Memory B cell (primary cell): Measurements from ENCODE around the gene INO80C.

Experiments used
- ATAC-seq: fragments of 150-1000 bp; cut with Tn5 transposase; 2 replicates; pipeline ENCODE4 v1.10.0; 2021; ENCODE audit warnings: low read depth, mild to moderate bottlenecking, moderate library complexity
- DNase-seq, 2 donors: peaks; one replicate each; pipeline ENCODE4 v3.0.0; 2022; ENCODE audit warnings: low spot score in 2 of 2
- H3K27ac Mint-ChIP-seq: one replicate; pipeline ENCODE4 v1.8.0; 2022; ENCODE audit warnings: mild to moderate bottlenecking, moderate library complexity, mixed read lengths
- H3K27me3 Mint-ChIP-seq: one replicate; pipeline ENCODE4 v1.8.0; 2022; ENCODE audit warnings: mixed read lengths
- H3K36me3 Mint-ChIP-seq: one replicate; pipeline ENCODE4 v1.8.0; 2022; ENCODE audit warnings: mild to moderate bottlenecking, mixed read lengths
- H3K4me1 Mint-ChIP-seq: one replicate; pipeline ENCODE4 v1.8.0; 2022; ENCODE audit warnings: mixed read lengths
- H3K4me3 Mint-ChIP-seq: one replicate; pipeline ENCODE4 v1.8.0; 2022; ENCODE audit warnings: mild to moderate bottlenecking, moderate library complexity, mixed read lengths
- H3K9me3 Mint-ChIP-seq: one replicate; pipeline ENCODE4 v1.8.0; 2022; ENCODE audit warnings: mixed read lengths

The INO80C gene

GRCh38 chr18:35467624-35468016, 30.1 kb downstream of the INO80C start:
- Mint-ChIP-seq H3K36me3 (peaks cover 12% of the 10 kb centered on the region), H3K9me3 (no peaks in the 10 kb centered on the region), H3K4me1 (peaks cover 5% of the 10 kb centered on the region), H3K4me3 (no peak overlapping the region), H3K27ac (no peak overlapping the region), H3K27me3 (no peaks in the 10 kb centered on the region)
- DNase-seq = no peak
- ATAC-seq = peak; percentile 91

- Mint-ChIP-seq H3K36me3 (peaks cover 9% of the 10 kb centered on the region), H3K27ac (no peak overlapping the region), H3K4me3 (no peak overlapping the region), H3K27me3 (no peaks in the 10 kb centered on the region), H3K4me1 (peaks cover 5% of the 10 kb centered on the region), H3K9me3 (no peaks in the 10 kb centered on the region)
- ATAC-seq (no peak), DNase-seq (no peak)
These were observed 30.7 kb downstream of the INO80C start for GRCh38 chr18:35466815-35467623.

- no peak overlapping the region for H3K27ac Mint-ChIP-seq
- ATAC-seq (no peak), DNase-seq (no peak)
- H3K27me3 Mint-ChIP-seq = no peaks in the 10 kb centered on the region
- H3K9me3 Mint-ChIP-seq = no peaks in the 10 kb centered on the region
- peaks cover 5% of the 10 kb centered on the region for H3K4me1 Mint-ChIP-seq
- H3K4me3 Mint-ChIP-seq = no peak overlapping the region
- H3K36me3 Mint-ChIP-seq = peaks cover 9% of the 10 kb centered on the region
These were observed 31.4 kb downstream of the INO80C start for GRCh38 chr18:35466334-35466733.

- ATAC-seq = no peak
- no peaks in the 10 kb centered on the region for H3K9me3 Mint-ChIP-seq
- no peak overlapping the region for H3K4me3 Mint-ChIP-seq
- peaks cover 5% of the 10 kb centered on the region for H3K4me1 Mint-ChIP-seq
- H3K27me3 Mint-ChIP-seq = no peaks in the 10 kb centered on the region
- peaks cover 6% of the 10 kb centered on the region for H3K36me3 Mint-ChIP-seq
- no peak for DNase-seq
- H3K27ac Mint-ChIP-seq = no peak overlapping the region
These were observed 32.4 kb downstream of the INO80C start for GRCh38 chr18:35465329-35465728.

- H3K9me3 Mint-ChIP-seq = no peaks in the 10 kb centered on the region
These were observed 32.9 kb downstream of the INO80C start for GRCh38 chr18:35464831-35465279.

GRCh38 chr18:35463827-35464226, 33.9 kb downstream of the INO80C start:
- H3K36me3 Mint-ChIP-seq = no peaks in the 10 kb centered on the region
- DNase-seq (no peak), ATAC-seq (no peak)
- no peak overlapping the region for H3K4me3 Mint-ChIP-seq
- no peaks in the 10 kb centered on the region for H3K9me3 Mint-ChIP-seq
- peaks cover 7% of the 10 kb centered on the region for H3K4me1 Mint-ChIP-seq
- no peak overlapping the region for H3K27ac Mint-ChIP-seq
- no peaks in the 10 kb centered on the region for H3K27me3 Mint-ChIP-seq

More at GRCh38 chr18:35464831-35465279, 32.9 kb downstream of the INO80C start:
- Mint-ChIP-seq H3K27ac (no peak overlapping the region), H3K27me3 (no peaks in the 10 kb centered on the region), H3K4me3 (no peak overlapping the region), H3K36me3 (peaks cover 6% of the 10 kb centered on the region), H3K4me1 (peaks cover 5% of the 10 kb centered on the region)
- DNase-seq = no peak
- ATAC-seq = no peak

- DNase-seq (no peak), ATAC-seq (no peak)
- Mint-ChIP-seq H3K27me3 (no peaks in the 10 kb centered on the region), H3K9me3 (no peaks in the 10 kb centered on the region), H3K4me1 (peaks cover 7% of the 10 kb centered on the region), H3K27ac (no peak overlapping the region), H3K36me3 (no peaks in the 10 kb centered on the region), H3K4me3 (no peak overlapping the region)
These were observed 34.7 kb downstream of the INO80C start for GRCh38 chr18:35463050-35463449.

GRCh38 chr18:35460736-35461161, 37.0 kb downstream of the INO80C start:
- ATAC-seq (no peak), DNase-seq (no peak)
- H3K27ac Mint-ChIP-seq = no peak overlapping the region
- no peaks in the 10 kb centered on the region for H3K9me3 Mint-ChIP-seq
- H3K4me1 Mint-ChIP-seq = peaks cover 4% of the 10 kb centered on the region
- no peak overlapping the region for H3K4me3 Mint-ChIP-seq
- H3K36me3 Mint-ChIP-seq = no peaks in the 10 kb centered on the region
- H3K27me3 Mint-ChIP-seq = no peaks in the 10 kb centered on the region

GRCh38 chr18:35459997-35460396, 37.8 kb downstream of the INO80C start:
- Mint-ChIP-seq H3K4me3 (no peak overlapping the region), H3K9me3 (no peaks in the 10 kb centered on the region), H3K36me3 (no peaks in the 10 kb centered on the region), H3K27ac (no peak overlapping the region), H3K4me1 (peaks cover 4% of the 10 kb centered on the region), H3K27me3 (no peaks in the 10 kb centered on the region)
- DNase-seq (no peak), ATAC-seq (no peak)

- no peak overlapping the region for H3K27ac Mint-ChIP-seq
- peaks cover 4% of the 10 kb centered on the region for H3K4me1 Mint-ChIP-seq
- no peaks in the 10 kb centered on the region for H3K9me3 Mint-ChIP-seq
- H3K36me3 Mint-ChIP-seq = no peaks in the 10 kb centered on the region
- DNase-seq (no peak), ATAC-seq (no peak)
- H3K4me3 Mint-ChIP-seq = no peak overlapping the region
- no peaks in the 10 kb centered on the region for H3K27me3 Mint-ChIP-seq
These were observed 38.9 kb downstream of the INO80C start for GRCh38 chr18:35458677-35459441.

- H3K4me1 Mint-ChIP-seq = peaks cover 4% of the 10 kb centered on the region
- no peaks in the 10 kb centered on the region for H3K9me3 Mint-ChIP-seq
- no peaks in the 10 kb centered on the region for H3K36me3 Mint-ChIP-seq
- DNase-seq (no peak), ATAC-seq (no peak)
- H3K27me3 Mint-ChIP-seq = no peaks in the 10 kb centered on the region
- H3K27ac Mint-ChIP-seq = no peak overlapping the region
- H3K4me3 Mint-ChIP-seq = no peak overlapping the region
These were observed 39.5 kb downstream of the INO80C start for GRCh38 chr18:35458271-35458670.

GRCh38 chr18:35457140-35457704, 40.5 kb downstream of the INO80C start:
- H3K36me3 Mint-ChIP-seq = no peaks in the 10 kb centered on the region
- peaks cover 4% of the 10 kb centered on the region for H3K4me1 Mint-ChIP-seq
- no peak overlapping the region for H3K4me3 Mint-ChIP-seq
- no peaks in the 10 kb centered on the region for H3K27me3 Mint-ChIP-seq
- H3K9me3 Mint-ChIP-seq = no peaks in the 10 kb centered on the region
- H3K27ac Mint-ChIP-seq = no peak overlapping the region
- ATAC-seq (no peak), DNase-seq (no peak)

- H3K36me3 Mint-ChIP-seq = no peaks in the 10 kb centered on the region
- ATAC-seq (no peak), DNase-seq (no peak)
- H3K27ac Mint-ChIP-seq = no peak overlapping the region
- H3K4me3 Mint-ChIP-seq = no peak overlapping the region
- no peaks in the 10 kb centered on the region for H3K27me3 Mint-ChIP-seq
- H3K9me3 Mint-ChIP-seq = peaks cover 1% of the 10 kb centered on the region
- peaks cover 4% of the 10 kb centered on the region for H3K4me1 Mint-ChIP-seq
These were observed 41.6 kb downstream of the INO80C start for GRCh38 chr18:35455926-35456763.
